ENCODE data around the gene SETD5. TPM values are rescaled to one million over a fixed set of nuclear protein-coding genes. Genes with fewer than 3 reads are reported as not detected.

Gene SETD5
- total and polyA plus RNA-seq, 2 of the 8 experiments (the other 6 are each of a cell fraction or from before 2014, with no cell fraction given) = 108 to 234 TPM

DNA sequence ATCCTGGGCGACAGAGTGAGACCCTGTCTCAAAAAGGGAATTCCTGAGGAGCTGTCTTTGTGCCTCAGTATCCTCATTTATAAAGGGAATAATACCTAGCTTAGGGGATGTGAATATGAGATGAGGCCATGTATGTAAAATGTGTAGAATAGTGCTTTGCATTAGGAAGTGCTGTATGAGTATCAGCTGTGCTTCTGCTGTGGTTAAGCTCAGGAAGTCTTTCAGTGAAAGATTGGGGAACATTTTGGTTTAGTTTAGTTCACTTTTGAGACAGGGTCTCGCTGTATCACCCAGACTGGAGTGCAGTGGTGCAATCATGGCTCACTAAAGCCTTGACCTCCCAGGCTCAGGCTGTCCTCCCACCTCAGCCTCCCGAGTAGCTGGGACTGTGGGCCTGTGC is 23.9 kb upstream of the SETD5 start (continued):
- TF ChIP-seq, protein P1, sequence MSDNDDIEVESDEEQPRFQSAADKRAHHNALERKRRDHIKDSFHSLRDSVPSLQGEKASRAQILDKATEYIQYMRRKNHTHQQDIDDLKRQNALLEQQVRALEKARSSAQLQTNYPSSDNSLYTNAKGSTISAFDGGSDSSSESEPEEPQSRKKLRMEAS (IDR thresholded peaks at IDR 0.05) = no peak
- TF ChIP-seq FOSL1 (IDR thresholded peaks at IDR 0.05; ENCODE audit: insufficient read depth, low read depth, low read length) (no peak), POLR2AphosphoS5 (IDR thresholded peaks at IDR 0.05; ENCODE audit: low read depth, low read length) (no peak), CTBP2 (IDR thresholded peaks at IDR 0.05; ENCODE audit: borderline replicate concordance, insufficient read depth, insufficient read length, low read length) (no peak), EZH2 (IDR thresholded peaks at IDR 0.05; ENCODE audit: low read depth, low read length, severe bottlenecking) (no peak)
- TF ChIP-seq, protein P2, sequence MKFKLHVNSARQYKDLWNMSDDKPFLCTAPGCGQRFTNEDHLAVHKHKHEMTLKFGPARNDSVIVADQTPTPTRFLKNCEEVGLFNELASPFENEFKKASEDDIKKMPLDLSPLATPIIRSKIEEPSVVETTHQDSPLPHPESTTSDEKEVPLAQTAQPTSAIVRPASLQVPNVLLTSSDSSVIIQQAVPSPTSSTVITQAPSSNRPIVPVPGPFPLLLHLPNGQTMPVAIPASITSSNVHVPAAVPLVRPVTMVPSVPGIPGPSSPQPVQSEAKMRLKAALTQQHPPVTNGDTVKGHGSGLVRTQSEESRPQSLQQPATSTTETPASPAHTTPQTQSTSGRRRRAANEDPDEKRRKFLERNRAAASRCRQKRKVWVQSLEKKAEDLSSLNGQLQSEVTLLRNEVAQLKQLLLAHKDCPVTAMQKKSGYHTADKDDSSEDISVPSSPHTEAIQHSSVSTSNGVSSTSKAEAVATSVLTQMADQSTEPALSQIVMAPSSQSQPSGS (IDR thresholded peaks at IDR 0.05; ENCODE audit: low read length) = no peak

All from H1 (cell line).